Measurements from ENCODE around the gene LSM3.

Gene LSM3

DNA sequence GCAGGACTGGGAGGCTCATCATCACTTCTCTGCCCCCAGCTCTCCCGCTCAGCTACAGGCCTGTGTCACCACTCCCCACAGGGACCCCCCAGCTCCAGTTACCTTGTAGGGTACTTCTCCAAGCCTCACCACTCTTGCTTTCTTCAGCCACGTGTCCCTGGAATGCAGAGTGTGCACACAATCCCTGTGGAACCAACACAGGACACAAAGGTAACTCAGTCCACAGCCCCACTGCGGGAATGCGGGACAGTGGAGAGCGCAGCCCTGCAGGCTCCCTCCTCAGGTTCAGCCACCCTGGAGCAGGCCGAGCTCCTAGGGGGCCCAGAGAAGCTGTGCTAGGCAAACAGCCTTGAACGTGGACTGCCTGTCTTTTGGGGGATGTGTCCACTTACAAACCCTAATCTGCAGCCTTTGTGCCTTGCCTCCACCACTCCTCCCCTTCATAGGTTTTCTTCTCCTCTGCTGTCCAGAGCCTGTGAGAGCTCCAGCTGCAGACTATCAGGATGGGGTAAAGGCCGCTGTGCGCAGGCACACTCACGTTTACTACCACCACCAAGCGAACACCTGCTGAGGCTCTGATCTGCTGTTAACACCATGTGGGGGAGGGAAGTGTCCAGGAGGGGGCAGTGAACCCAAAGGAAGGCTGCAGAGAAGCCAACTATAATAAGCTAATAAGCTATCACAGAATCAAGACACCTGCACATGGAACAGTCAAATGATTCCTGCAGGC is 26.2 kb upstream of the LSM3 start:
- no peak overlapping the region for H3K27ac Mint-ChIP-seq
- no peaks in the 10 kb centered on the region for H3K27me3 Mint-ChIP-seq (ENCODE audit: low read depth, poor library complexity)
- no peak overlapping the region for H3K4me3 Mint-ChIP-seq
- peaks cover 53% of the 10 kb centered on the region for H3K36me3 Mint-ChIP-seq (ENCODE audit: low read depth)
- DNase-seq = no peak
- no peaks in the 10 kb centered on the region for H3K9me3 Mint-ChIP-seq
- H3K4me1 Mint-ChIP-seq = no peaks in the 10 kb centered on the region
- no peak for TF ChIP-seq CTCF (IDR thresholded peaks at IDR 0.05)

GRCh38 chr3:14152963-14153355 is 25.7 kb upstream of the LSM3 start:
- Mint-ChIP-seq H3K4me3 (no peak overlapping the region), H3K9me3 (no peaks in the 10 kb centered on the region), H3K36me3 (ENCODE audit: low read depth) (peaks cover 58% of the 10 kb centered on the region), H3K4me1 (no peaks in the 10 kb centered on the region), H3K27ac (no peak overlapping the region), H3K27me3 (ENCODE audit: low read depth, poor library complexity) (no peaks in the 10 kb centered on the region)
- DNase-seq = no peak
- TF ChIP-seq CTCF (IDR thresholded peaks at IDR 0.05) = no peak

DNA sequence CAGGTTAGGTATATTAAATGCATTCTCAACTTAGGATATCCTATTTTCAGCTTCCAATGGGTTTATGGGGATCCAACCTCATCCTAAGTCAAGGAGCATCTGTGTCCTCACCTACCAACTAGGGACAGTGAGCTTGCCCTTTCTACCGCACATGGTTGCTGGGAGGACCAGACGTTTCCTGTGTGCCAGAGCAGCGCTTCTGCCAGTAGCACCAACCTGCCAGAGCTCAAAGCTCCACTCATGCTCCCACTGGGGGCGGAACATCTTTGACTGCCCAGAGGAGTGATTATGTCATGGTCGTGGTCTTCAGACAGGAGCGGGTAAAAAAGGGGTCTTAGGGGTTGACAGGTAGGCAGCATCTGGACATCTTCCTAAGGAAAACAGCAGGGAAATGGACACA is 25.0 kb upstream of the LSM3 start:
- Mint-ChIP-seq H3K27me3 (ENCODE audit: low read depth, poor library complexity) (no peaks in the 10 kb centered on the region), H3K36me3 (ENCODE audit: low read depth) (peaks cover 65% of the 10 kb centered on the region), H3K9me3 (no peaks in the 10 kb centered on the region), H3K4me1 (no peaks in the 10 kb centered on the region), H3K27ac (no peak overlapping the region), H3K4me3 (no peak overlapping the region)
- no peak for DNase-seq
- TF ChIP-seq CTCF (IDR thresholded peaks at IDR 0.05) = no peak

DNA sequence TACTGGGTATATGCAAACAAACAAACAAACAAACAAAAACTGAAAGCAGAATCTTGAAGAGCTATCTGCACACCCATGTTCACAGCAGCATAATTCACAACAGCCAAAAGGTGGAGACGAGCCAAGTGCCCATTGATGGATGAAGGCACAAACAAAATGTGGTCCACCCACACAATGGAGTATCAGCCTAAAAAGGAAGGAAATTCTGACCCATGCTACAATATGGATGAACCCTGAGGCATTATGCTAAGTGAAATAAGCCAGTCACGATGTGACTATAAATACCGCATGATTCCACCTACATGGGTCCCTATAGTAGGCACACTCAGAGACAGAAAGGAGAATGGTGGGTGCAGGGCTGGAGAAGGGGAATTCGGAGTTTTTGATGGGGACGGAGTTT is 24.3 kb upstream of the LSM3 start:
- H3K27me3 Mint-ChIP-seq (ENCODE audit: low read depth, poor library complexity) = no peaks in the 10 kb centered on the region
- peaks cover 71% of the 10 kb centered on the region for H3K36me3 Mint-ChIP-seq (ENCODE audit: low read depth)
- no peaks in the 10 kb centered on the region for H3K9me3 Mint-ChIP-seq
- no peaks in the 10 kb centered on the region for H3K4me1 Mint-ChIP-seq
- H3K4me3 Mint-ChIP-seq = no peak overlapping the region
- H3K27ac Mint-ChIP-seq = peak overlapping the region; percentile 77
- no peak for DNase-seq
- TF ChIP-seq CTCF (IDR thresholded peaks at IDR 0.05) = no peak

DNA sequence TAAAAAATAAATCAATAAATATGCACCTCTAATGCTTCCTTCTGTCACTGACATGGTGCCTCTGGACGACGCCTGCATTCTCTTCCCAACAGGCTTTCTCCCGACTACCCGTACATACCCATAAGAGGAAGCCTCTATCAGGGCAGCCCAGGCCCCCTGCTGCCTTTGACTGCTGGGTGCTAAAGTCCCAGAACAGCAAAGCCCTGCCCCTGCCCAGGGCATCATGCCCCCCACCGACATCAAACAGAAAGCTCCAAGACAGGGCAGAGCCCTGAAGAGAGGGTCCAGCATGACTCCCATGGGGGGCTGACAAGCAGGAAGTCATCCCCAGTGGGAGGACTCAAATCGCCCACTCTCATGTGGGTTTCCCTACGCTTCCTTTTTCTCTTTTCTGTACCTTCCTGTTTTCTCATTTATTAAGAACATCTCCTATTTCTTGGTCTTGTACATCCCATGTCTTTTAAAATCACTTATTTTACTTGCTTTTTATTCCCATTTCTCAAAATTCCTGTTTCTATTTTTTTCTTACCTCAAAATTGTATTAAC is 23.6 kb upstream of the LSM3 start:
- H3K4me1 Mint-ChIP-seq = no peaks in the 10 kb centered on the region
- no peaks in the 10 kb centered on the region for H3K9me3 Mint-ChIP-seq
- DNase-seq = no peak
- H3K4me3 Mint-ChIP-seq = no peak overlapping the region
- H3K27ac Mint-ChIP-seq = no peak overlapping the region
- peaks cover 78% of the 10 kb centered on the region for H3K36me3 Mint-ChIP-seq (ENCODE audit: low read depth)
- no peaks in the 10 kb centered on the region for H3K27me3 Mint-ChIP-seq (ENCODE audit: low read depth, poor library complexity)
- no peak for TF ChIP-seq CTCF (IDR thresholded peaks at IDR 0.05)

GRCh38 chr3:14156201-14156600 is 22.4 kb upstream of the LSM3 start:
- H3K36me3 Mint-ChIP-seq (ENCODE audit: low read depth) = peaks cover 82% of the 10 kb centered on the region
- no peak for TF ChIP-seq CTCF (IDR thresholded peaks at IDR 0.05)
- no peak for DNase-seq
- H3K9me3 Mint-ChIP-seq = peaks cover 5% of the 10 kb centered on the region
- peak overlapping the region; percentile 18 for H3K27ac Mint-ChIP-seq
- no peaks in the 10 kb centered on the region for H3K27me3 Mint-ChIP-seq (ENCODE audit: low read depth, poor library complexity)
- no peaks in the 10 kb centered on the region for H3K4me1 Mint-ChIP-seq
- H3K4me3 Mint-ChIP-seq = no peak overlapping the region

Data from nephron progenitor cell (in vitro differentiated cells).